ENCODE data around the gene LNPEP.

The LNPEP gene

DNA sequence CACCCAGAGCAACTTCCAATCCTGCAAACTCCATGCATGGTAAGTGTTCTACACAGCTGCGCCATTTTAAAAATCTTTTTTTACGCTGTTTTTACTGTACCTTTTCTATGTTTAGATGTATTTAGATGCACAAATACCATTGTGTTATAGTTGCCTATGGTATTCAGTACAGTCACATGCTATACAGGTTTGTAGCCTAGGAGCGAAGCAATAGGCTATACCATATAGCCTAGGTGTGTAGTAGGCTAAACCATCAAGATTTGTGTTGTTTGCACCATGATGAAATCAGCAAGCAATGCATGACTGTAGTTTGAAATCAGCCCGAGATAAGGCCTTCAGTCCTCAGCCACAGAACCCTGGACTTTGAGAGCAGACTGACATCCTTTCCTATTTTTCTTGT lies 105.4 kb downstream of the LNPEP start:
- ChIA-PET CTCF (interaction anchor here (0.8 kb wide), 1 partner anchor 120 kb away, joined by 3 read pairs; no protein-coding TSS in a partner anchor), POLR2A (no interaction called here)
- H3K27me3 ChIP-seq (replicated peaks in 2 of 5; ENCODE audit: control insufficient read depth in 4 of 5, insufficient read depth in 5 of 5, low read length in 4 of 5), result no peaks in the 10 kb centered on the region
- DNase-seq, result no peak
- no peaks in the 10 kb centered on the region for H3K9me3 ChIP-seq (ENCODE audit: control extremely low read depth in 1 of 5, control insufficient read depth in 4 of 5, insufficient read depth in 2 of 5, low read depth in 1 of 5, low read length in 4 of 5)
- peaks cover 0 to 9% (median 1%) of the 10 kb centered on the region in 4 experiments for H3K36me3 ChIP-seq (ENCODE audit: control insufficient read depth in 4 of 4, insufficient read depth in 4 of 4, low read length in 3 of 4)
- no peaks in the 10 kb centered on the region for H3K4me1 ChIP-seq (ENCODE audit: control extremely low read depth in 1 of 4, control insufficient read depth in 4 of 4, insufficient read depth in 4 of 4, low read length in 3 of 4)
- 100% methylated on average over 2 of the region's 4 CpGs for WGBS (ENCODE audit: insufficient coverage)
- no peak overlapping the region for H3K4me3 ChIP-seq (ENCODE audit: control insufficient read depth in 1 of 7, extremely low read depth in 1 of 7, insufficient read depth in 4 of 7, low read depth in 2 of 7, low read length in 6 of 7)
- no peak overlapping the region for H3K27ac ChIP-seq (ENCODE audit: insufficient read depth in 1 of 2, low read depth in 1 of 2, low read length in 2 of 2, poor library complexity in 1 of 2, severe bottlenecking in 2 of 2)

DNA sequence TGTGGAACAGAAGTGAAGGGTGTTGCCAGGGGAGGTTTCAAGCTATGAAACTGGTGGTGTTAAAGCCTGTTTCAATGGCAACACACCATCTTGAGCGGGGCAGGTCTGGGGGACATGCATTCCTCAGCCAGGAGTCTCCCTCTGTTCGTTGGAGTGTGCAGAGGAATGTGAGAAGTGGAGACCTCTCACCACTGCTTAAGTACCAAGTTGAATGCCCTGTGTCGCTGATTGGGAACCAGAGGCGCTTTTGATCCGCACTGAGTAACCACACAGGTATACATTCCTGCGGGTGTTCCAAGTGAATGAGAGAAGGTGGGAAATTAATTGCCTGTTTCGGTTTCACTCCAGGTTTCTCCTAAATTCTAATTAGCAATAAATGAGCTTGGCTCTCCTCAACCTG lies 107.1 kb downstream of the LNPEP start:
- DNase-seq, result no peak
- 95% methylated on average over 6 of the region's 7 CpGs for WGBS (ENCODE audit: insufficient coverage)
- H3K36me3 ChIP-seq (ENCODE audit: control insufficient read depth in 4 of 4, insufficient read depth in 4 of 4, low read length in 3 of 4), result no peaks in the 10 kb centered on the region
- H3K4me3 ChIP-seq (ENCODE audit: control insufficient read depth in 1 of 7, extremely low read depth in 1 of 7, insufficient read depth in 4 of 7, low read depth in 2 of 7, low read length in 6 of 7), result no peak overlapping the region
- H3K9me3 ChIP-seq (ENCODE audit: control extremely low read depth in 1 of 5, control insufficient read depth in 4 of 5, insufficient read depth in 2 of 5, low read depth in 1 of 5, low read length in 4 of 5), result no peaks in the 10 kb centered on the region
- H3K27ac ChIP-seq (ENCODE audit: insufficient read depth in 1 of 2, low read depth in 1 of 2, low read length in 2 of 2, poor library complexity in 1 of 2, severe bottlenecking in 2 of 2), result no peak overlapping the region
- no peaks in the 10 kb centered on the region for H3K4me1 ChIP-seq (ENCODE audit: control extremely low read depth in 1 of 4, control insufficient read depth in 4 of 4, insufficient read depth in 4 of 4, low read length in 3 of 4)
- ChIA-PET CTCF (interaction anchor here (0.8 kb wide), 1 partner anchor 20 kb away, joined by 3 read pairs; no protein-coding TSS in a partner anchor), POLR2A (no interaction called here)
- H3K27me3 ChIP-seq (replicated peaks in 2 of 5; ENCODE audit: control insufficient read depth in 4 of 5, insufficient read depth in 5 of 5, low read length in 4 of 5), result no peaks in the 10 kb centered on the region

DNA sequence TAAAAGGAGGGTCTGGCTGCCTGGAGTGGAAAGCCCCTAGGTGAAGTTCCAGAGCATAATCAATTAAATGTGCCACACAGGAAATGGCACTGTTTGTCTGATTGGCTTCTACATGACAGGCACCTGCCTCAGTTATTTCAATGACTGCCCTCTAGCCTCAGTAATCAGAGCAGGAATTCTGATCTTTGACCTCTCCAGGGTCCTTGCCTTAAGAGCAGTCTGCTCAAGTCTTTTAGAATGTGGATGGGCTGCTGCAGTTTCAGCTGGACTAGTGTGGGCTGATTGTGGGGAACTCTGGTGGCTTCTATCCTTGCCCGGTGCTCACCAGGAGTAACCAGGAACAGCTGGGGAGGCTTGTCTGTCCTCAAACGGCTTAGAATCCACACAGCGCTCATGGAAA lies 107.6 kb downstream of the LNPEP start:
- H3K9me3 ChIP-seq (ENCODE audit: control extremely low read depth in 1 of 5, control insufficient read depth in 4 of 5, insufficient read depth in 2 of 5, low read depth in 1 of 5, low read length in 4 of 5), result no peaks in the 10 kb centered on the region
- no peak overlapping the region for H3K27ac ChIP-seq (ENCODE audit: insufficient read depth in 1 of 2, low read depth in 1 of 2, low read length in 2 of 2, poor library complexity in 1 of 2, severe bottlenecking in 2 of 2)
- WGBS (ENCODE audit: insufficient coverage), result 100% methylated on average over 3 of the region's 3 CpGs

DNA sequence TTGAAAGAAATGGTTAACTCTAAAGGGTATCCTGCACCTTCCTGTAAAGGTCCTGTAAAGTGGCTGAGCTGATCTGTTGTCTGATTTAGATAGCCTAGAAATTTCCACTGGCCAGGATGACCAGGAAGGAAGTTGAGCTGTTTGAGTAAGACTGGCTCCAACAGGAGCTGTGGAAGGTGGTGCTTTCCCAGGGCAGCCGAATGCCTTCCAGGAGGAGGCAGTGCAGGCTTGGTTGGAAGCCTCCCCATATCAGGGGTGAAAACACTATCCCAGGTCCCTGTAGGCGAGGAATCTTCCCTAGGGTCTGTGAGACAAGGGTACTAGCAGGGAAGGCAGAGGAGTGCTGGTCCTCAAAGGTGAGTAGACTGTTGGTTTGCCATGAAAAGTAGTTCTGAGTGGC lies 108.2 kb downstream of the LNPEP start:
- no peaks in the 10 kb centered on the region for H3K36me3 ChIP-seq (ENCODE audit: control insufficient read depth in 4 of 4, insufficient read depth in 4 of 4, low read length in 3 of 4)
- ChIA-PET POLR2A (no interaction called here), CTCF (interaction anchor here (0.8 to 0.9 kb wide), 2 partner anchors 15 to 98 kb away, joined by 3 to 4 read pairs; partner anchors contain the start of gene LIX1)
- DNase-seq, result no peak
- H3K9me3 ChIP-seq (ENCODE audit: control extremely low read depth in 1 of 5, control insufficient read depth in 4 of 5, insufficient read depth in 2 of 5, low read depth in 1 of 5, low read length in 4 of 5), result no peaks in the 10 kb centered on the region
- no peak overlapping the region for H3K27ac ChIP-seq (ENCODE audit: insufficient read depth in 1 of 2, low read depth in 1 of 2, low read length in 2 of 2, poor library complexity in 1 of 2, severe bottlenecking in 2 of 2)
- H3K4me3 ChIP-seq (ENCODE audit: control insufficient read depth in 1 of 7, extremely low read depth in 1 of 7, insufficient read depth in 4 of 7, low read depth in 2 of 7, low read length in 6 of 7), result no peak overlapping the region
- H3K4me1 ChIP-seq (ENCODE audit: control extremely low read depth in 1 of 4, control insufficient read depth in 4 of 4, insufficient read depth in 4 of 4, low read length in 3 of 4), result no peaks in the 10 kb centered on the region
- no peaks in the 10 kb centered on the region for H3K27me3 ChIP-seq (replicated peaks in 2 of 5; ENCODE audit: control insufficient read depth in 4 of 5, insufficient read depth in 5 of 5, low read length in 4 of 5)
- 86% methylated on average over 2 of the region's 2 CpGs for WGBS (ENCODE audit: insufficient coverage)

More for the DNA sequence above, 107.6 kb downstream of the LNPEP start:
- no peak for DNase-seq
- Histone ChIP-seq H3K27me3 (replicated peaks in 2 of 5; ENCODE audit: control insufficient read depth in 4 of 5, insufficient read depth in 5 of 5, low read length in 4 of 5) (no peaks in the 10 kb centered on the region), H3K4me1 (ENCODE audit: control extremely low read depth in 1 of 4, control insufficient read depth in 4 of 4, insufficient read depth in 4 of 4, low read length in 3 of 4) (no peaks in the 10 kb centered on the region), H3K36me3 (ENCODE audit: control insufficient read depth in 4 of 4, insufficient read depth in 4 of 4, low read length in 3 of 4) (no peaks in the 10 kb centered on the region), H3K4me3 (ENCODE audit: control insufficient read depth in 1 of 7, extremely low read depth in 1 of 7, insufficient read depth in 4 of 7, low read depth in 2 of 7, low read length in 6 of 7) (no peak overlapping the region)
- ChIA-PET POLR2A (no interaction called here), CTCF (interaction anchor here (0.8 kb wide), 1 partner anchor 99 kb away, joined by 3 read pairs; the partner anchor contains the start of gene LIX1)

DNA sequence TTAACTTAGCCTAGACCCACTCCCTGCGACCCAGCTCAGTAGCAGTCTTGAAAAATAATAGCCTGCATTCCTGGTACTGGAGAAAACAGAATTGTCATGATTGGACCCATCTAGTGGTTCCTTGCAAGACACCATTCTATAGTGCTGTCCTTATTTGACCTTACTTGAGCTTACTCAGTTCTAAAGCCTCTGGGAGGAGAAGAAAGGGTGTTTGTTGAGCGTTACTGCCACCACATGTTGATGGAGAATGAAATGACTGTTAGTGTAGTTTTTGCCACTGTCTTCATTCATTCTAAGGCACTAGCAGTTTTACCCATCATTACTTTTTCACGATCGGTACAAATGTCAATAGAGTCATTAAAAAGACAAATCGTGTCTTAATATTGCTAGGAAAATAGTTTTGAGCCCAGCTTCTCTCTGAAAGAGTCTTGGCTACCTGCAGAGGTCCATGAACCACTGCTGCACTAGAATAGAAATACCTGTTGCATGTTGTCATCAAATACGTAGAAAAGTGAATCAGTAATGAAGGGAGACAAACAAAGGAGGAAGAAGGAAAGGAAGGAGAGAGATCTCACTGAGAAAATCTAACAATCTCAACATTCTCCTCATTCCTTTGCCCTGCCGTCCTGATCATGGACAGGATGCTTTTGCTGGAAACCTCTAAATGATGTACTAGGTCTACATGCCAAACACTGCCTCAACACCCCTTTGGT lies 110.5 kb downstream of the LNPEP start:
- Histone ChIP-seq H3K27ac (ENCODE audit: insufficient read depth in 1 of 2, low read depth in 1 of 2, low read length in 2 of 2, poor library complexity in 1 of 2, severe bottlenecking in 2 of 2) (no peak overlapping the region), H3K27me3 (replicated peaks in 2 of 5; ENCODE audit: control insufficient read depth in 4 of 5, insufficient read depth in 5 of 5, low read length in 4 of 5) (no peaks in the 10 kb centered on the region), H3K9me3 (ENCODE audit: control extremely low read depth in 1 of 5, control insufficient read depth in 4 of 5, insufficient read depth in 2 of 5, low read depth in 1 of 5, low read length in 4 of 5) (no peaks in the 10 kb centered on the region), H3K4me3 (ENCODE audit: control insufficient read depth in 1 of 7, extremely low read depth in 1 of 7, insufficient read depth in 4 of 7, low read depth in 2 of 7, low read length in 6 of 7) (no peak overlapping the region), H3K36me3 (ENCODE audit: control insufficient read depth in 4 of 4, insufficient read depth in 4 of 4, low read length in 3 of 4) (no peaks in the 10 kb centered on the region), H3K4me1 (ENCODE audit: control extremely low read depth in 1 of 4, control insufficient read depth in 4 of 4, insufficient read depth in 4 of 4, low read length in 3 of 4) (no peaks in the 10 kb centered on the region)
- CTCF ChIA-PET, result interaction anchor here (0.6 to 1.7 kb wide), 7 partner anchors 9 to 1903 kb away, joined by 3 to 6 read pairs (median 3); partner anchors contain the start of gene LIX1
- DNase-seq, result peak in 1 of 3 donors; percentile 9
- 100% methylated on average over 4 of the region's 7 CpGs for WGBS (ENCODE audit: insufficient coverage)
- POLR2A ChIA-PET, result no interaction called here

DNA sequence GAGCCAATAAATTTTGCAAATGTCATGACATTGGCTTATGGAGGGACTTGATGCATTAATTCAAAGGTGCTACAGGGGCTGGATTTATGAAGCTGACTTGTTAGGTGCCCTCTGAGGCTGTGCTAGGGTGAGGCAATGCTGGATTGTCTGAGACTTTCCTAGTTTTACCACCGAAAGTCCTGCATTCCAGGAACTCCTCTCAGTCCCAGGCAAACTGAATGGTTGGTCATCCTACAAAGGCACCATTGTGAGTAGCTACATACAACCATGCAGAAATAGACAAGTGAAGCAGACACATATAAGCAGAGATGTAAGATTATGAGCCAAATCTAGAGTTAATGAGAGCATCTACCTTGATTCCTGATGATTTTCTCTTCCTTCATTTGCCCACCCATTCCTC lies 111.2 kb downstream of the LNPEP start:
- ChIA-PET CTCF (interaction anchor here (0.8 to 1.2 kb wide), 5 partner anchors 24 to 178 kb away, joined by 3 to 4 read pairs (median 3); no protein-coding TSS in a partner anchor), POLR2A (no interaction called here)
- DNase-seq, result no peak
- Histone ChIP-seq H3K9me3 (ENCODE audit: control extremely low read depth in 1 of 5, control insufficient read depth in 4 of 5, insufficient read depth in 2 of 5, low read depth in 1 of 5, low read length in 4 of 5) (peaks cover 0 to 1% (median 0%) of the 10 kb centered on the region in 5 experiments), H3K4me1 (ENCODE audit: control extremely low read depth in 1 of 4, control insufficient read depth in 4 of 4, insufficient read depth in 4 of 4, low read length in 3 of 4) (no peaks in the 10 kb centered on the region), H3K4me3 (ENCODE audit: control insufficient read depth in 1 of 7, extremely low read depth in 1 of 7, insufficient read depth in 4 of 7, low read depth in 2 of 7, low read length in 6 of 7) (no peak overlapping the region), H3K27me3 (replicated peaks in 2 of 5; ENCODE audit: control insufficient read depth in 4 of 5, insufficient read depth in 5 of 5, low read length in 4 of 5) (no peaks in the 10 kb centered on the region), H3K36me3 (ENCODE audit: control insufficient read depth in 4 of 4, insufficient read depth in 4 of 4, low read length in 3 of 4) (no peaks in the 10 kb centered on the region), H3K27ac (ENCODE audit: insufficient read depth in 1 of 2, low read depth in 1 of 2, low read length in 2 of 2, poor library complexity in 1 of 2, severe bottlenecking in 2 of 2) (no peak overlapping the region)
- WGBS (ENCODE audit: insufficient coverage), result no CpG with 5 or more reads among the region's 1 CpG

DNA sequence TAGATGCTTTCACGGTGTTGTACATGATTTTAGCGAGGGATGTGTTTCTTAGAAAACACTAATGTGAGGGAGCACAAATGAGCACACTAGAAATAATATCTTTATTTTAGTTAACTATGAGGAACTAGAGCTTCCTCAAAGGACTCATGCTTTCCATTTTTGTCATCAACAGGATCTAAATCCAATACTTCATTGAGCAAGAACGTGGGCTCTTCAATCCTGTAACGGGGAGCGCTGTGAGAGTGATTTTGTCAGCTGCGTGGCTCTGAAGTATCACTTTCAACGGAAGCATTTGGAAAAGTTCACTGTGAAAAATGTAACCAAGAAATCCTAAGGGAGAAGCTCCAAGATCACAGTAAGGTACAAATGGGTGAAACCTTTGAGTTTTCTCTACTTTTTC lies 113.3 kb downstream of the LNPEP start:
- H3K9me3 ChIP-seq (ENCODE audit: control extremely low read depth in 1 of 5, control insufficient read depth in 4 of 5, insufficient read depth in 2 of 5, low read depth in 1 of 5, low read length in 4 of 5), result peaks cover 0 to 1% (median 0%) of the 10 kb centered on the region in 5 experiments
- 100% methylated on average over 1 of the region's 7 CpGs for WGBS (ENCODE audit: insufficient coverage)
- no peaks in the 10 kb centered on the region for H3K36me3 ChIP-seq (ENCODE audit: control insufficient read depth in 4 of 4, insufficient read depth in 4 of 4, low read length in 3 of 4)
- H3K27me3 ChIP-seq (replicated peaks in 2 of 5; ENCODE audit: control insufficient read depth in 4 of 5, insufficient read depth in 5 of 5, low read length in 4 of 5), result no peaks in the 10 kb centered on the region
- no peaks in the 10 kb centered on the region for H3K4me1 ChIP-seq (ENCODE audit: control extremely low read depth in 1 of 4, control insufficient read depth in 4 of 4, insufficient read depth in 4 of 4, low read length in 3 of 4)
- ChIA-PET CTCF (interaction anchor here (1.2 kb wide), 1 partner anchor 182 kb away, joined by 3 read pairs; no protein-coding TSS in a partner anchor), POLR2A (no interaction called here)
- no peak for DNase-seq
- no peak overlapping the region for H3K4me3 ChIP-seq (ENCODE audit: control insufficient read depth in 1 of 7, extremely low read depth in 1 of 7, insufficient read depth in 4 of 7, low read depth in 2 of 7, low read length in 6 of 7)
- no peak overlapping the region for H3K27ac ChIP-seq (ENCODE audit: insufficient read depth in 1 of 2, low read depth in 1 of 2, low read length in 2 of 2, poor library complexity in 1 of 2, severe bottlenecking in 2 of 2)
